HG03378 (cell line): Measurements from ENCODE around the gene MLANA.
"Not testable (repeated sequence)": the region's sequence is repeated elsewhere in the genome, so short reads cannot be mapped to it uniquely, and the experiment has no call there.

Experiments used
- ATAC-seq: cut with Tn5 transposase; IDR thresholded peaks from one replicate; pipeline ENCODE4 v1.9.1; 2021; ENCODE audit warnings: mild to moderate bottlenecking, moderate library complexity; ENCODE audit not compliant: unreplicated experiment

MLANA gene

DNA sequence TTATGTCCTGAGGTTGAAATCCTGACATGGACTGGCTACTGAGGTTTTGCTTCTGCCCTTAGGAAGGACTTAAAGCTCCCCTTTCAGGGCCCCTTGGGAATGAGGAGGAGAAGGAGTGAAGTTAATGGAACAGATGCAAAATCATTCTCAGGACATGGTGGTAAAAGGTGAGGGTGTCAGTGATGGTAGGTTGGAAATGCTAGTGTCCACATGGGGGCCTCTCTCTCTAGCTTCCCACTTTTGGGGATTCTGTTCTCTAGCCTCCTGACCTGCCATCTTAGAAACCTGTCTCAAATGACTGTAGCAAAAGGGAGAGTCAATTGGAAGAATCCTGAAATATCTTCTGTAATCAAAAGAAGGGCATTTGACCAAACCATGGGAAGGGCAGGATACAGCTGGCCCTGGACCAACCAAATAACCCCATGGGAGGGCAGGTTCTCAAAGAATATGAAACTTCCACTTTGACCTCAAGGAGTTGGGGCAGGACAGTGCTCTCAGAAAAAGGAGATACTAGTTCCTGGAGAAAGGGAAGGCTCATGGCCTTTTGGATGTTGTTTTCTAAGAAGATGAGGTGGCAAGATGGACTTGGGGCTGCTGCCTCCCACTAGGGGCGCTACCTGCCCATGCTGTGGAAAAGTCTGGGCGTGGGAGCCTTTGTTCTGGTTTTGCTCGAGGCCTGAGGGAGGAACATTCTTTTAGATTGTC is 21.2 kb upstream of the MLANA start:
- no peak for ATAC-seq

- no peak for ATAC-seq
Measured at GRCh38 chr9:5870020-5870339, 20.7 kb upstream of the MLANA start.

- no peak for ATAC-seq
Measured at GRCh38 chr9:5870691-5871090, 20.0 kb upstream of the MLANA start.

- no peak for ATAC-seq
Measured at GRCh38 chr9:5871785-5872184, 18.9 kb upstream of the MLANA start.

DNA sequence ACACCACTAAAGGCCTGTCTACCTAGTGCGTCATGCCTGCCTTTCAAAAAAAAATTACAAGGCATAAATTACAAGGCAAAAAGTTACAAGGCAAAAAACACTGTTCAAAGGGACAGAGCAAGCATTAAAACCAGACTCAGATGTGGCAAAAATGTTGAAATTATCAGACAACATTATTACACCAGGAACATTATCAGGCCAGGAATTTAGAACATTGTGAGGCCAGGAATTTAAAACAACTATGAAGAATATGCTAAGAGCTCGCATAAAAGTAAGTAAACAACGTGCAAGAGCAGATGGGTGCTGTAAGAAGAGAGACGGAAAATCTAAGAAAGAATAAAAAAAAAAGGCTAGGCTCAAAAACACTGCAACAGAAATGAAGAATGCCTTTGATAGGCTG is 18.2 kb upstream of the MLANA start:
- ATAC-seq: no peak

DNA sequence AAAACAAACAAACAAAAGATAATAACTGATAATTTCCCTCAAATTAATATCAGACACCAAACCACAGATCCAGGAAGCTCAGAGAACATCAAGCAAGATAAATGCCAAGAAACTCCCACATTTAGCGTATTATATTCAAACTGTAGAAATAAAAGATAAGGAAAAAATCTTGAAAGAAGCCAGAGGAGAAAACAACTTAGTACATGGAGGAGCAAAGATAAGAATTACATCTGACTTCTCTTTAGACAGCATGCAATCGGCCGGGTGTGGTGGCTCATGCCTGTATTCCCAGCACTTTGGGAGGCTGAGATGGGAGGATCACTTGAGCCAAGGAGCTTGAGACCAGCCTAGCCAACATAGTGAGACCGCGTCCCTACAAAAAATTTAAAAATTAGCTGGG is 17.2 kb upstream of the MLANA start:
- ATAC-seq: no peak

DNA sequence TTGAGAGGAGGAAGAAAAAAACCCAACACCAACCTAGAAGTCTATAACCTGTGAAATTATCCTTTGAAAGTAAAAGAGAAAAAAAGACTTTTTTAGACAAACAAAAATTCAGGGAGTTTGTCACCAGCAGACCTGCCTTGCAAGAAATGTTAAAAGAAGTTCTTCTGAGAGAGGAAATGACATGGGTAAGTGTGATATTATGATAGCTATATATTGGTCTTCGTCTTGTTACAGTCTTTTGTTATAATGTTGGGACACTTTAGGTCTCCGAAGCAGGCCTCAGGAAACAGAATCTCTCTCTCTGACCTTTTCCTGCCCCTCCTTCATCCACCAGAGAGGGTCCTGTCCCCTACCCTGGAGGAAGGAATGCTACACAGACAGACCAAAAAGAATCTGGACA is 16.6 kb upstream of the MLANA start:
- ATAC-seq: no peak

GRCh38 chr9:5876026-5876425 is 14.7 kb upstream of the MLANA start:
- ATAC-seq: no peak

DNA sequence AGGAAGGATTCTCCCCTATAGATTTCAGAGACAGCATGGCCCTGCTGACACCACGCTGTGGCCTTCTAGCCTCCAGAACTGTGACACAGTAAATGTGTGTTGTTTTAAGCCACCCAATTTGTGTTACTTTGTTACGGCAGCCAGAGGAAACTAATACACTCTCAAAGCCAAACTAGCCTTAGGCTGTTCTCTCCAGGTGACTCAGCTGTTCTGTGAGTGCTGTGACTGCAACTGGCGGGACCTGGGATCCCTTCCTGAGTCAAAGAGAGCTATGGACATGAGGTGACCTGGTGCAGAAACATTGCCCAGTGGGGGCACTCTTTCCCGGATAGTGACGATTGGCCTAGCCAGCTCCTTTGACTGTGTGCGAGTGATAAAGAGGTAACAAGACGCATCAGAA is 14.0 kb upstream of the MLANA start:
- no peak for ATAC-seq

GRCh38 chr9:5879419-5880181 is 11.1 kb upstream of the MLANA start:
- no peak for ATAC-seq

DNA sequence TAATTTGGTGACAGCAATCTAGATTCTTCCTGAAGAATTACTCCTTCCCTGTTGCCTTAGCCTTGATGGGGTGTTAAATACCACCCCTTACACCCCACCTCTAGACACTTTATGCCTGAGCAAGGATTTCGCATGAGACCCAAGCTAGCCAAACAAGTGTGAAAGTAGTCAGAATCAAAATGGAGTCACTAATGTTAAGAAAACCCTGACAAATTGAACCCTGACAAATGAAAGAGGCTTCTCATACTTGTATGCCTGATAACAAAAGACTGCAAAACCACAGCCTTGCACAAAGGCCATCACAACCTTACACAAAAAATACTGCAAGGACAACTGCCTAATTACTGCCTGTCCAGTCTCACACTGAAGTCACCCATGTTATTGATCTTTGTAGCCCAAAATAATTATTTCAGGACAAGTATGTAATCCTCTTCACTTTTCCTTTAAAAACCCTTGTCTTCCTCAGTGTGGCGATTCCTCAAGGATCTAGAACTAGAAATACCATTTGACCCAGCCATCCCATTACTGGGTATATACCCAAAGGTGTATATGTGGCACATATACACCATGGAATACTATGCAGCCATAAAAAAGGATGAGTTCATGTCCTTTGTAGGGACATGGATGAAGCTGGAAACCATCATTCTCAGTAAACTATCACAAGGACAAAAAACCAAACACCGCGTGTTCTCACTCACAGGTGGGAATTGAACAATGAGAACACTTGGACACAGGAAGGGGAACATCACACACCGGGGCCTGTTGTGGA is 8.3 kb upstream of the MLANA start:
- not testable (repeated sequence) for ATAC-seq

GRCh38 chr9:5884191-5884590 is 6.5 kb upstream of the MLANA start:
- ATAC-seq: no peak

DNA sequence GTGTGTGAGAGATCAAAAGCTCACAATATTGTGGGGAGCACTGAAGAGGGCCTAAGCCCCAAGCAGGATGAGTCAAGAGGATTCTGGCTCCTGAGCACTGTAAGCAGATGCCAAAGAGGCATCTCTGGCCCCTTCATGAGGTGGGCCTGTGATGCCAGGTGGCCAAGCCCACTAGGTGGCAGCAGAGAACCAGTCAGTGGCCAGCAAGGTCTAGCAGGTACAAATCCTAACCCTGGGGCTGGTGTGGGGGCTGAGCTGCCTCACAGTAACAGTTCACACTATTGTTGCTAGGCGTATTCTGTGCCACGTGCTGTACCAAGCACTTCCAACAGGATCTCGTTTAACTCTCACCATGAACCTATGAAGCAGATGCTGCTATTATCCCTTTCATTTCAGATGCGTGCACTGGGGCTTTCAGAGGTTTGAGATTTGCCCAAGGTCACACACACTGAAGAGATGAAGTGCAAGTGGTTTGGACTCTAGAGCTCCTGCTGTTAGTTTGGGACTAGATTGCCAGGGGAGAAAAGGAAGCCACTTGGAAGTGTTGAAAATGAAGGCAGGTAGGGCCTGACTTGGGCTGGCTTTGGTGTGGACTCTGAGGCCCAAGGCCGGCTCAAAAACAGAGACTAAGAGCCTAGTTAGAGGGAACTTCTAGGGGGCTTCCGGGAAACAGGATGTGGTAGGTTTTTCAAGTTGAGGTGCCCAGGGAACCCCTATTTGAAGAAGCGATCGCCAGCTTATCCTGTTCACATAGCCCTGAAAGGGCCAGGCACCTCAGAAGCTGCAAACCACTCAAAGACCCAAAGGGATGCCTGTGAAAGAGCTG is 4.4 kb upstream of the MLANA start:
- ATAC-seq: peak; percentile 96

DNA sequence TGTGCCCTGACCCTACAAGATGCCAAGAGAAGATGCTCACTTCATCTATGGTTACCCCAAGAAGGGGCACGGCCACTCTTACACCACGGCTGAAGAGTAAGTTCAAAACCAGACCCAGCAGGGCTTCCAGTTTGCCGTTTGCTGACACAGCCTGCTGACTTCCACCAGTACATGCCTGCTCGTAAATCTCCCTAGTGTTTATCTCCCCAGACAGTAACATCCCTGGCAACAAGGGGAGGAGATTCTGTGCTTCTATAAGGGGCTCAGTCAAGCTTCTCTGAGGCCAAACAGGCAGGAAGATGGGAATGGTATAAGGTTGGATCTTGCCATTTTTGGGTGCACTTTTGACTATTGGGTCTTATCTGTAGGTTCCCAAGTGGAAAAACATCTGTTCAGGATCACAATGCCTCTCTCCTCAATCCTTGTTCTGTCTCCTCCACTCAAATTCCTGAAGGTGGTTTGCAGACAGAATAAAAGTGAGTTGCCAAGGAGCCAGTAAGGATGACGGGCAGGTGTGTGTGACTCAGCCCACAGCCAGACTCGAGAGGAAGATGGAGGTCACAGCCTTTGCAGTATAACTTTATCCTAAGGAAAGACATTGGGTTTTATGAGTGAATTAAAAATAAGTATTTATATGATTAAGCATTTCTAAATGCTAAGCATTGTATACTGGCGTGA is 1.9 kb downstream of the MLANA start:
- ATAC-seq: no peak

DNA sequence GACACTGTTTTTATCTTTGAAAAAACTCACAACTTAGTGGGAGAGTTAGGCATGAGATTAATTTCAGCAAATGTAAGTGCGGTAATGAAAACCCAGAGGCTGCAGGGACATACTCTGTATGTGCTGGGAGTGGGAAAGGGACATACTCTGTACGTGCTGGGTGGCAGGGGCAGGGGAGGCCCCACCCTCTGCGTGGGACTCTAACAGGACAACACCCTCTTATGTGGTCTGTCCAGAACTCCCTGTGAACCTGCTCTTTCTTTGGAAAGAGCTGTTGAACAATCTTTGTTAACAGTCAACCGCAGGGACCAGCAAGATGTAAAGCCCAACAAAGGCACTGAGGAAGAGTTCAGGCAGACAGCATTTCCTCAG is 2.4 kb downstream of the MLANA start:
- no peak for ATAC-seq

GRCh38 chr9:5893591-5894236 is 3.0 kb downstream of the MLANA start:
- no peak for ATAC-seq

GRCh38 chr9:5894237-5894959 is 3.7 kb downstream of the MLANA start:
- no peak for ATAC-seq

- no peak for ATAC-seq
Measured at GRCh38 chr9:5895782-5896181, 5.1 kb downstream of the MLANA start.

GRCh38 chr9:5896863-5897262 is 6.2 kb downstream of the MLANA start:
- ATAC-seq: no peak
